GM19025 (cell line): ENCODE measurements around the gene SLC40A1.

ENCODE experiments used
- ATAC-seq: cut with Tn5 transposase; IDR thresholded peaks from one replicate; pipeline ENCODE4 v1.9.1; 2021; ENCODE audit warnings: mild to moderate bottlenecking, low read depth, moderate library complexity; ENCODE audit not compliant: unreplicated experiment

Gene SLC40A1

GRCh38 chr2:189574793-189575475 lies 5.7 kb downstream of the SLC40A1 start:
- ATAC-seq: no peak

GRCh38 chr2:189570570-189571031 lies 10.0 kb downstream of the SLC40A1 start:
- no peak for ATAC-seq

GRCh38 chr2:189569295-189569910 lies 11.2 kb downstream of the SLC40A1 start:
- ATAC-seq: no peak

- ATAC-seq: no peak
Observed at GRCh38 chr2:189566046-189566445, 14.5 kb downstream of the SLC40A1 start.

- ATAC-seq: no peak
Observed at GRCh38 chr2:189561371-189562038, 19.1 kb downstream of the SLC40A1 start.

GRCh38 chr2:189560273-189560586 lies 20.4 kb downstream of the SLC40A1 start:
- no peak for ATAC-seq

- ATAC-seq: no peak
Observed at GRCh38 chr2:189559579-189560272, 20.9 kb downstream of the SLC40A1 start.

GRCh38 chr2:189558516-189559272 lies 21.9 kb downstream of the SLC40A1 start:
- no peak for ATAC-seq

- ATAC-seq: no peak
Observed at GRCh38 chr2:189557373-189557772, 23.2 kb downstream of the SLC40A1 start.

GRCh38 chr2:189556526-189556925 lies 24.1 kb downstream of the SLC40A1 start:
- no peak for ATAC-seq

- no peak for ATAC-seq
Observed at GRCh38 chr2:189555232-189555631, 25.4 kb downstream of the SLC40A1 start.

GRCh38 chr2:189553504-189554088 lies 27.0 kb downstream of the SLC40A1 start:
- no peak for ATAC-seq

- ATAC-seq: no peak
Observed at GRCh38 chr2:189552991-189553404, 27.6 kb downstream of the SLC40A1 start.

GRCh38 chr2:189552334-189552990 lies 28.1 kb downstream of the SLC40A1 start:
- no peak for ATAC-seq

- no peak for ATAC-seq
Observed at GRCh38 chr2:189551808-189552207, 28.8 kb downstream of the SLC40A1 start.

GRCh38 chr2:189549449-189549832 lies 31.1 kb downstream of the SLC40A1 start:
- no peak for ATAC-seq

- ATAC-seq: no peak
Observed at GRCh38 chr2:189548666-189549448, 31.7 kb downstream of the SLC40A1 start.

GRCh38 chr2:189545418-189545817 lies 35.2 kb downstream of the SLC40A1 start:
- ATAC-seq: no peak
